GM12878 (cell line): Measurements from ENCODE around the gene HMGCR. TPM values are rescaled to one million over a fixed set of nuclear protein-coding genes. Genes with fewer than 3 reads are reported as not detected.

Experiments used
- ATAC-seq: fragments of 200-7000 bp; cut with Tn5 transposase; 3 replicates; pipeline ENCODE4 v1.9.1; 2020; ENCODE audit warnings: mild to moderate bottlenecking, moderate library complexity
- BruUV-seq: library from RNA; stranded (reverse); fragments of 400-500 nt; replicated peaks from 2 replicates; lab custom pipeline; 2021; lab: Mats Ljungman, UMichigan
- CTCF ChIA-PET: fragments of 300-600 bp; sonication (Branson Sonifier 250); formaldehyde crosslinking; extraction: SDS; loops from one replicate; lab custom pipeline; 2021; ENCODE audit warnings: inconsistent platforms; lab: Yijun Ruan, JAX
- POLR2A ChIA-PET: fragments of 350-600 bp; formaldehyde crosslinking; extraction: SDS; loops from one replicate; lab custom pipeline; 2021; ENCODE audit warnings: inconsistent platforms; lab: Charles Lee
- RAD21 ChIA-PET: fragments of 300-600 bp; sonication (Branson Sonifier 250); formaldehyde crosslinking; loops from one replicate; lab custom pipeline; 2023; ENCODE audit warnings: antibody characterized with exemption; ENCODE audit not compliant: unreplicated experiment; lab: Charles Lee
- SMC1A ChIA-PET: fragments of 300-600 bp; sonication (Branson Sonifier 250); formaldehyde crosslinking; loops from one replicate; lab custom pipeline; 2023; ENCODE audit not compliant: unreplicated experiment, uncharacterized antibody; lab: Charles Lee
- DNase-seq: peaks from one replicate; pipeline ENCODE4 v3.0.0-alpha.2; 2011; ENCODE audit warnings: low read depth, low spot score
- FAIRE-seq: peaks from 3 replicates; lab custom pipeline; 2011; peaks lifted over from hg19 to GRCh38; lab: Jason Lieb, UNC
- H2AFZ ChIP-seq: 2 replicates; pipeline ENCODE4 v1.6.0; 2011; ENCODE audit warnings: low read depth, low read length, control low read depth; ENCODE audit not compliant: control insufficient read depth
- H3K27ac ChIP-seq: 2 replicates; pipeline ENCODE4 v1.5.1; 2011; ENCODE audit warnings: control low read depth; ENCODE audit not compliant: control insufficient read depth, insufficient read depth
- H3K27me3 ChIP-seq, 2 experiments: replicated peaks in 1 of 2; 2 replicates each; pipeline versions ENCODE4 v1.6.0 to v1.6.1; 2011; ENCODE audit warnings: low read length in 1 of 2; ENCODE audit not compliant: control insufficient read depth in 2 of 2, insufficient read depth in 2 of 2
- H3K36me3 ChIP-seq, 2 experiments: 2 replicates each; pipeline ENCODE4 v1.5.1; 2011; ENCODE audit warnings: low read length in 1 of 2; ENCODE audit not compliant: control insufficient read depth in 2 of 2, insufficient read depth in 2 of 2
- H3K4me1 ChIP-seq: 2 replicates; pipeline ENCODE4 v1.6.1; 2011; ENCODE audit warnings: mild to moderate bottlenecking, low read length, moderate library complexity, mixed read lengths; ENCODE audit not compliant: control insufficient read depth, insufficient read depth
- H3K4me2 ChIP-seq: 2 replicates; pipeline ENCODE4 v1.6.0; 2011; ENCODE audit warnings: control low read depth; ENCODE audit not compliant: control insufficient read depth, insufficient read depth
- H3K4me3 ChIP-seq: fragments of 200-600 bp; sonication (generic); 2 replicates; pipeline ENCODE4 v1.5.1; 2016
- H3K79me2 ChIP-seq: 2 replicates; pipeline ENCODE4 v1.6.0; 2011; ENCODE audit warnings: low read length; ENCODE audit not compliant: control insufficient read depth, insufficient read depth
- H3K9ac ChIP-seq: 2 replicates; pipeline ENCODE4 v1.8.0; 2011; ENCODE audit warnings: low read length, control low read depth, mixed read lengths; ENCODE audit not compliant: control insufficient read depth, insufficient read depth
- H3K9me3 ChIP-seq: replicated peaks from 3 replicates; pipeline ENCODE4 v1.5.1; 2011; ENCODE audit warnings: mild to moderate bottlenecking, low read length; ENCODE audit not compliant: control insufficient read depth, insufficient read depth
- H4K20me1 ChIP-seq: 2 replicates; pipeline ENCODE4 v1.6.0; 2011; ENCODE audit not compliant: control insufficient read depth, insufficient read depth
- CTCF ChIP-seq, 3 experiments: IDR thresholded peaks in 2 of 3; conservative IDR thresholded peaks in 1 of 3; 2 replicates each; pipeline ENCODE4 v1.5.1; 2011; ENCODE audit warnings: low read depth in 3 of 3, low read length in 3 of 3, mild to moderate bottlenecking in 3 of 3, control low read depth in 2 of 3, moderate library complexity in 2 of 3, inconsistent platforms in 1 of 3, mixed read lengths in 1 of 3; ENCODE audit not compliant: control insufficient read depth in 2 of 3, insufficient read depth in 1 of 3; ENCODE audit errors: extremely low read depth in 1 of 3
- HSF1 ChIP-seq: fragments of 150-350 bp; IDR thresholded peaks from 2 replicates; pipeline ENCODE4 v1.6.1; 2014; ENCODE audit warnings: mild to moderate bottlenecking, low read depth, low read length
- JUNB ChIP-seq: IDR thresholded peaks from 2 replicates; pipeline ENCODE4 v1.6.1; 2016; ENCODE audit warnings: antibody characterized with exemption, mild to moderate bottlenecking
- MTA3 ChIP-seq: IDR thresholded peaks from 2 replicates; pipeline ENCODE4 v1.6.1; 2012; ENCODE audit warnings: low read length, inconsistent platforms, borderline replicate concordance
- MXI1 ChIP-seq: fragments of 150-350 bp; IDR thresholded peaks from 2 replicates; pipeline ENCODE4 v1.6.1; 2011; ENCODE audit warnings: low read depth, mild to moderate bottlenecking, inconsistent platforms, low read length, improper control_type of control experiment
- MYB ChIP-seq: fragments of 150-350 bp; IDR thresholded peaks from 2 replicates; pipeline ENCODE4 v1.6.1; 2014; ENCODE audit warnings: mild to moderate bottlenecking, low read depth, low read length, borderline replicate concordance
- SMC3 ChIP-seq: IDR thresholded peaks from 2 replicates; pipeline ENCODE4 v1.6.1; 2011; ENCODE audit warnings: low read length, improper control_type of control experiment, borderline replicate concordance
- ZBTB40 ChIP-seq: fragments of 450-650 bp; IDR thresholded peaks from 2 replicates; pipeline ENCODE4 v1.6.1; 2016; ENCODE audit warnings: mild to moderate bottlenecking, moderate library complexity, borderline replicate concordance
- WGBS: methylation state at CpG from one replicate; pipeline ENCODE4 v1.1.6; 2016; ENCODE audit warnings: low lambda C conversion rate; ENCODE audit not compliant: insufficient replicate concordance, insufficient coverage; ENCODE audit errors: missing lambda C conversion rate; 5-methylcytosine and 5-hydroxymethylcytosine counted together
- in situ Hi-C: fragments of 300-500 bp; cut with MboI; formaldehyde crosslinking; loops from 9 replicates; pipeline ENCODE4 v1.14.3; 2018; ENCODE audit warnings: mixed read lengths
- intact Hi-C: fragments of 100-400 bp; cut with micrococcal nuclease; formaldehyde crosslinking; loops from one replicate; pipeline ENCODE4 v1.14.2; 2022; ENCODE audit not compliant: unreplicated experiment
- polyA plus RNA-seq, 11 experiments: library from polyadenylated mRNA; depleted of rRNA in 4 of 11; unstranded in 6 of 11; stranded (reverse) in 5 of 11; fragments of >200 nt; fragmentation: Nextera tagmentation in 4 of 11; fragmentation: Illumina TruSeq in 1 of 11; extraction: Ambion mirVana in 4 of 11; extraction: Trizol in 1 of 11; gene quantifications; 1 replicate in 1 of 11; 2 replicates in 10 of 11; pipeline versions ENCODE4 v1.2.1 to v1.2.3, GENCODE V29; 2011 to 2016; ENCODE audit warnings: inconsistent platforms in 2 of 11, missing spikeins in 2 of 11, low read depth in 1 of 11
- total RNA-seq, 4 experiments: library from RNA; depleted of rRNA in 3 of 4; stranded (reverse); fragments of >200 nt in 3 of 4; fragmentation: Illumina TruSeq in 1 of 4; extraction: Trizol in 1 of 4; gene quantifications; 2 replicates each; pipeline versions ENCODE4 v1.2.1 to v1.2.3, GENCODE V29; 2013 to 2021

HMGCR gene
- total and polyA plus RNA-seq, 10 of the 15 experiments (the other 5 are each of a cell fraction or from before 2014, with no cell fraction given) = 30.8 to 119 (median 73.9) TPM

- Histone ChIP-seq H3K79me2 (no peaks in the 10 kb centered on the region), H3K27ac (no peak overlapping the region), H3K36me3 (peaks cover 2 to 16% of the 10 kb centered on the region in 2 experiments; a peak in 2 of 4 replicates), H3K4me3 (no peak overlapping the region), H3K4me2 (no peak overlapping the region), H3K9ac (no peak overlapping the region), H3K9me3 (no peaks in the 10 kb centered on the region), H2AFZ (no peak overlapping the region), H3K27me3 (no peaks in the 10 kb centered on the region), H4K20me1 (no peaks in the 10 kb centered on the region), H3K4me1 (no peaks in the 10 kb centered on the region)
- in situ Hi-C loops = no loop called here
- TF ChIP-seq ZBTB40 = no peak
- no peak for TF ChIP-seq MTA3
- TF ChIP-seq HSF1 = no peak
- TF ChIP-seq SMC3 = no peak
- no peak for TF ChIP-seq MXI1
- 0 out of 2 replicates have a peak, but pooled peaks have one; percentile 14 for TF ChIP-seq JUNB
- no peak for TF ChIP-seq MYB
- no peak for TF ChIP-seq CTCF (IDR thresholded peaks at IDR 0.05 in 2 of 3, conservative IDR thresholded peaks at IDR 0.05 in 1 of 3; ENCODE audit: control insufficient read depth in 2 of 3, extremely low read depth in 1 of 3, insufficient read depth in 1 of 3, low read depth in 3 of 3, low read length in 3 of 3)
- WGBS = 69% methylated on average over 2 of the region's 2 CpGs
- intact Hi-C loops = no loop called here
- RAD21 ChIA-PET = interaction anchor here (1.1 kb wide), 1 partner anchor 37 kb away, joined by 3 read pairs; no protein-coding TSS in a partner anchor
- DNase-seq = no peak
- no TSS peak for BruUV-seq
- FAIRE-seq = no peak
- ATAC-seq = peak; percentile 75
- CTCF ChIA-PET = interaction anchor here (0.8 kb wide), 1 partner anchor 153 kb away, joined by 3 read pairs; no protein-coding TSS in a partner anchor
- POLR2A ChIA-PET = no interaction called here
- SMC1A ChIA-PET = interaction anchor here (1.0 to 1.6 kb wide), 4 partner anchors 13 to 187 kb away, joined by 3 to 5 read pairs (median 3); no protein-coding TSS in a partner anchor
Measured at GRCh38 chr5:75389430-75389829, 52.4 kb downstream of the HMGCR start.
